Activated naive CD8-positive, alpha-beta T cell treated with anti-CD3 and anti-CD28 coated beads, Interleukin-2, amount 50 U/mL, for 24 hours (primary cell): ENCODE results near the gene SLAMF1.
"Not testable (repeated sequence)": the region's sequence is repeated elsewhere in the genome, so short reads cannot be mapped to it uniquely, and the experiment has no call there.

Experiments used
- ATAC-seq: fragments of 150-1000 bp; cut with Tn5 transposase; one replicate; pipeline ENCODE4 v1.10.0; 2021
- DNase-seq: peaks from one replicate; pipeline ENCODE4 v3.0.0; 2021
- H3K27ac Mint-ChIP-seq: one replicate; pipeline ENCODE4 v1.8.0; 2021; ENCODE audit warnings: mild to moderate bottlenecking, mixed read lengths
- H3K27me3 Mint-ChIP-seq: one replicate; pipeline ENCODE4 v1.8.0; 2021; ENCODE audit warnings: mixed read lengths
- H3K36me3 Mint-ChIP-seq: one replicate; pipeline ENCODE4 v1.8.0; 2021; ENCODE audit warnings: low read depth, mixed read lengths
- H3K4me1 Mint-ChIP-seq: one replicate; pipeline ENCODE4 v1.8.0; 2021; ENCODE audit warnings: mixed read lengths
- H3K4me3 Mint-ChIP-seq: one replicate; pipeline ENCODE4 v1.8.0; 2021; ENCODE audit warnings: mild to moderate bottlenecking, moderate library complexity, mixed read lengths
- H3K9me3 Mint-ChIP-seq: one replicate; pipeline ENCODE4 v1.8.0; 2021; ENCODE audit warnings: mixed read lengths

Gene SLAMF1

DNA sequence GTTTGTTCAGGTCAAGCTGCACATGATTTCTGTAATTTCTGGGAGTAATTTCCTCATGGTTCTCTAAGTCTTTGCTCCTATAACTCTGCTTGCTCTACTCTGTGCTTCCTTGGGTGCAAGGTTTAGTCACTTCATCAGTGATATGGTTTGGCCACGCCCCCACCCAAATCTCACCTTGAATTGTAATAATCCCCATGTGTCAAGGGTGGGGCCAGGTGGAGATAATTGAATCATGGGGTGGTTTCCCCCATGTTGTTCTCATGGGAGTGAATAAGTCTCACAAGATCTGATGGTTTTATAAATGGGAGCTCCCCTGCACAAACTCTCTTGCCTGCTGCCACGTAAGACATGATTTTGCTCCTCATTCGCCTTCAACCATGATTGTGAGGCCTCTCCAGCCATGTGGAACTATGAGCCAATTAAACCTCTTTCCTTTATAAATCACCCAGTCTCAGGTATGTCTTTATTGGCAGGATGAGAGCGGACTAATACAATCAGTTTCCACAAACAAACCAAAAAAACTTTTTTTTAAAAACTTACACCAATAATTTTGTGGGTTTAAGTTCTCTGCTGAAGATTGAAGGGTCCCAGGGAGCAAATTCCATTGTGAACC lies 19.1 kb downstream of the SLAMF1 start:
- Mint-ChIP-seq H3K4me1 (peaks cover 98% of the 10 kb centered on the region), H3K4me3 (peak overlapping the region; percentile 66), H3K27ac (peak overlapping the region; percentile 99), H3K36me3 (peaks cover 85% of the 10 kb centered on the region)
- ATAC-seq (peak; percentile 6), DNase-seq (peak; percentile 70)
- H3K27me3 Mint-ChIP-seq, H3K9me3 Mint-ChIP-seq: not testable (repeated sequence)

DNA sequence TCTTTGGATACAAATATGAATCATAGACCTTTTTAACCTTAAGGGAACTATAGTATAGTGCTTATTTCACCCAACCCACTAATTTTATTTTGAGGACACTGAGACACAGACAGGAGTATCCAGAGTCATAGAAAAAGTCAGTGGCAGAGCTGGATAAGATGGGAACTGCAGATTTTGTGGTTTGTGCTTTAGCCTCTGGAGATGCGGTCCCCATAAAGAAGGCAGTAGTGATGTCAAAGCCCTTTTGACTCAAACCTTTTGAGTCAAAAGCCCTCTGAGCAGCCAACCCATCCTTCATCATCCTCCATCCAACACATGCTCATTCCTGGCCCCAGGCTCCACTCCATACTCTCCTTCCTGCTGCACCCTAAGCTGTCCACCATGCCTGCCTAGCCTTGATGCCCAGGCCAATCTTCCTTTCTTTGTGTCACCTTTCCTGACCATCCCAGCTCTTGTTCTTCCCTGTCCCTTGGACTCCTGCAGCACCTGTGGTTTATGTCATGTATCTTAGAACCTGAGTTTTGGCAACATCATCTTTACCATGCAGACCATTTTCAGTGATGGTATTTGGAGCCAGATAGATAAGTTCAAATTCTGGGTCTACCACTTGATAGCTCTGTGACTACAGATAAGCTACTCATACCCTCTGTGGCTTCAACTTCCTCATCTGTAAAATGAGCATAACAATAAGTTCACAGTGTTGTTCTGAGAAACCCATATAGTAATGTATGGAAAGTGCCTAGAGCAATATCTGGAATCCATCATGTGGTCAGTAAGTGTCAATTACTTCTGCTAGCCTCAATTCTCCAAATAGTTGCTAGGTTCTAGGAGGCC lies 20.1 kb downstream of the SLAMF1 start:
- peaks cover 100% of the 10 kb centered on the region for H3K4me1 Mint-ChIP-seq
- H3K4me3 Mint-ChIP-seq = peak overlapping the region; percentile 75
- ATAC-seq = peak; percentile 44
- H3K27ac Mint-ChIP-seq = peak overlapping the region; percentile 99
- no peak for DNase-seq
- H3K27me3 Mint-ChIP-seq = no peaks in the 10 kb centered on the region
- peaks cover 87% of the 10 kb centered on the region for H3K36me3 Mint-ChIP-seq
- H3K9me3 Mint-ChIP-seq = no peaks in the 10 kb centered on the region

DNA sequence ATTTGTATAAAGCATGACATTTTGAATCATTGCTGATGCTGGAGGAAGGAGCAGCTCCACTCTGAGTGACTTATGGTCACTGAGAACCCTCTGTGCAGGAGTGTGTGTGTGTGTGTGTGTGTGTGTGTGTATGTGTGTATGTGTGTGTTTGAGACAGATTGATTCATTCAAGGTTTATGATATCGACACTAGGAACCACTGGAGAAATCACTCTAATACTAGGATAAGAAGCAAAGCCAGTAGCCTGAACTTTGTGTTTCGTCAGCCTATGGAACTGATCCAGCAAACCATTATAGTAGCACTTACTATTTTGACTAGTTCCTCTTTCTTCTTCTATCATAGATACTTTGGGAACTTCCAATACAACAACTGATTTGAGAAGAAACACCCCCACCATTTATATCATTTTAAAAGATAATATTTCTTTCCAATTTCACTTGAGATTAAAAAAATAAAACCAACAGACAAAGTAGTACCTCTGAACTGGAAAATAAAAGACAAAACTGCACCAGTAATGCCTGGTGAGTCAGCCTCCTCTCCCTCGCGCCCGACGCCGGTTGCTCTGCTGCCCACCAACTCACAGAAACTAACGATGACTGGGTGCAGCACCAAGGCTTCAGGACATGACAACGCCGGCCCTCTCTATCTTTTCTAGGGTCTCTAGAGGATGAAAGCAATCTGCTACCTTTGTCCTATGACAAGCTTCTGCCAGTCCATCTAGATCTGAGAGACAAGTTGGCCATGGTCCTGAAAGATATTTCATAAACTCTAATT lies 20.9 kb downstream of the SLAMF1 start:
- Mint-ChIP-seq H3K4me3 (peak overlapping the region; percentile 75), H3K9me3 (no peaks in the 10 kb centered on the region), H3K36me3 (peaks cover 86% of the 10 kb centered on the region), H3K4me1 (peaks cover 100% of the 10 kb centered on the region), H3K27ac (peak overlapping the region; percentile 99), H3K27me3 (no peaks in the 10 kb centered on the region)
- peak; percentile 73 for DNase-seq
- peak; percentile 43 for ATAC-seq

DNA sequence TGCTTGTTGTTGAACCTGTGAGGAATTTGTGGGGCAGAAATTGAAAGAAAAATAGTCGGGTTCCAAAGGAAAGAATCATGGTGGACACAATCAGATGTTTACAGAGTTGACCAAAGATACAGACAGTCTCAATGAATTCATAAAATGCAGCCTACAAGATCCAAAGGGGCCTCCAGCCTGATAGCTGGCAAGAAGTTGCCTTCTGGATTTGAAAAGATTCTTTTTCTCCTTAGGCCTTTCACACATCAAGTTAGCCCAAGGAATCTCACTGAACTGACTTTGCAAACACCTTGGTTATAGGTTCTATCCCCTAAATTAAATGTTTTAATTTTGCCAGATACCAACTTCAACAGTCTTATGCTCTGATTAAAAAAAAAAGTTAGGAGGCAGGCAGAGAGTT lies 21.5 kb downstream of the SLAMF1 start:
- ATAC-seq (no peak), DNase-seq (no peak)
- Mint-ChIP-seq H3K9me3 (no peaks in the 10 kb centered on the region), H3K27ac (peak overlapping the region; percentile 99), H3K4me3 (peak overlapping the region; percentile 75), H3K4me1 (peaks cover 96% of the 10 kb centered on the region), H3K27me3 (no peaks in the 10 kb centered on the region), H3K36me3 (peaks cover 82% of the 10 kb centered on the region)

DNA sequence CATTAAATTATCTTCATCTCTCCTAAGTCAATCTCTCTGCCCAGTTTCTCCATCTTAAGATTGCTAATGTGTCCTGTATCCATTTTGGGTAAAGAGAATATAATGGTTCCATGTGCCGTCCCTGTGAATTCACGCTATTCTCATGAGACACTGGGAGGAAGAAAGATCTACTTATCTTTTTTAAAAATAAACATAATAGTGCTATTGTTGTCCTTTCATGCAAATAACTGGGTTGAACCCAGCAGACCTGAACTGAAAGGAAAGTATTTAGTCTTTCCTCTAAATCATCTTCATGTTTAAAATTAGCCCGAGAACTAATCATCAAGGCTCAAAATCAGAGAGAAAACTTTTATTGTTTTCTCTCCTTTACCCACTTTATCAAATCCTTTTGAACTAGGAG lies 22.4 kb downstream of the SLAMF1 start:
- H3K27ac Mint-ChIP-seq = peak overlapping the region; percentile 99
- H3K36me3 Mint-ChIP-seq = peaks cover 85% of the 10 kb centered on the region
- DNase-seq (no peak), ATAC-seq (no peak)
- peak overlapping the region; percentile 75 for H3K4me3 Mint-ChIP-seq
- H3K4me1 Mint-ChIP-seq = peaks cover 94% of the 10 kb centered on the region
- no peaks in the 10 kb centered on the region for H3K9me3 Mint-ChIP-seq
- H3K27me3 Mint-ChIP-seq = no peaks in the 10 kb centered on the region

GRCh38 chr1:160623862-160624261 lies 23.0 kb downstream of the SLAMF1 start:
- DNase-seq = no peak
- H3K27ac Mint-ChIP-seq = peak overlapping the region; percentile 99
- no peaks in the 10 kb centered on the region for H3K27me3 Mint-ChIP-seq
- H3K36me3 Mint-ChIP-seq = peaks cover 87% of the 10 kb centered on the region
- peaks cover 94% of the 10 kb centered on the region for H3K4me1 Mint-ChIP-seq
- no peaks in the 10 kb centered on the region for H3K9me3 Mint-ChIP-seq
- ATAC-seq = peak; percentile 26
- H3K4me3 Mint-ChIP-seq = peak overlapping the region; percentile 75

DNA sequence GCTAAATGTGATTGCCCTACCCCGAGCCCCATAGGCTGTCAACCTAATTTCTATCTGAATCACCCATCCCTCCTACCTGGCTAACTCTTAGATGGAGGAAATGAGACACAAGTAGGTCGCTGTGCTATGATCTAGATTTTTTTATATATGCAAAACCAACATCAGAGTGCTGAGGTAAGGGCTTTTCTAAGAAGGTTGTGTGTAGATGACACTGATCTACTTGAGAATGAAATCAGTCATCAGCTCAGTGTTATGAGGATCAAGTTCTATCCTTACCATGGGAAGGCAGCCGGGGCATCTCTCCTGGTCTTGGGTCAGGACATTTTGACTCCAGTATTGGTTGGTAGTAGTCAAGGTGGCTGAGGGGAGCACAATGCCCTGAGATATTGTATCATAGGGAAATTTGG lies 23.6 kb downstream of the SLAMF1 start:
- Mint-ChIP-seq H3K9me3 (no peaks in the 10 kb centered on the region), H3K4me3 (peak overlapping the region; percentile 75), H3K27me3 (no peaks in the 10 kb centered on the region), H3K27ac (peak overlapping the region; percentile 99), H3K4me1 (peaks cover 92% of the 10 kb centered on the region), H3K36me3 (peaks cover 85% of the 10 kb centered on the region)
- no peak for DNase-seq
- ATAC-seq = peak; percentile 80

DNA sequence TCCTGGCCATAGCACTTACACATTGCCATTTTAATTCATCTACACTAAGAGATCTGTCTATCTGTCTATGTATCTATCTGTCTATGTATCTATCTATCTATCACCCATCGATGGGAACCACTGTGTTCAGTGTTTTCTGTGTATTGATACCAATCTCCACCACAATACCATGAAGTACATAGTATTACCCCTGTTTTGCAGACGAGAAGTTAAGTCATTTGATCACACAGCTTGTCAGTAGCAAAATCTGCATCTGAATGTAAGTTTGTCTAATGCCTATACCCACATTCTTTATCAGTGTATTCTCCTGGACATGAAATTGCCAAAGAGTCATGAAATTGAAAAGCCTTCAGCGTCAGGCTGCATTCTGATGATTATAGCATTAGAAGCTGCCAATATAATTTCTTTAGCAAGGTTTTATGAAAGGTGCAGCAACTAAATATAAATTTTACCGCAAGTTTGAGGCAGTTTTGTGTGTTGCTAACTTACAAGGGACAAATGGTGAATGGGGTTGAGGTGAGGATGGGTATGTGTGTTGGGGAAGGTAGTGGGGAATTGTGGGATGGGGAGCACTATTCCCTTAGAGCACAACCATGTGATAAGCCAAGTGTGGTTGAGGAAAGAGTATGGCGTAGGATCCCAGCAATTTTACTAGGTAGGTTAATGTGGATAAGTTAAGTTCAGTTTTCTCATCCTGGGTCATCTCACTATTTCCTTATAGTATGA lies 24.2 kb downstream of the SLAMF1 start:
- ATAC-seq (no peak), DNase-seq (no peak)
- peak overlapping the region; percentile 99 for H3K27ac Mint-ChIP-seq
- H3K27me3 Mint-ChIP-seq = no peaks in the 10 kb centered on the region
- peak overlapping the region; percentile 75 for H3K4me3 Mint-ChIP-seq
- H3K4me1 Mint-ChIP-seq = peaks cover 90% of the 10 kb centered on the region
- H3K36me3 Mint-ChIP-seq = peaks cover 84% of the 10 kb centered on the region
- no peaks in the 10 kb centered on the region for H3K9me3 Mint-ChIP-seq

DNA sequence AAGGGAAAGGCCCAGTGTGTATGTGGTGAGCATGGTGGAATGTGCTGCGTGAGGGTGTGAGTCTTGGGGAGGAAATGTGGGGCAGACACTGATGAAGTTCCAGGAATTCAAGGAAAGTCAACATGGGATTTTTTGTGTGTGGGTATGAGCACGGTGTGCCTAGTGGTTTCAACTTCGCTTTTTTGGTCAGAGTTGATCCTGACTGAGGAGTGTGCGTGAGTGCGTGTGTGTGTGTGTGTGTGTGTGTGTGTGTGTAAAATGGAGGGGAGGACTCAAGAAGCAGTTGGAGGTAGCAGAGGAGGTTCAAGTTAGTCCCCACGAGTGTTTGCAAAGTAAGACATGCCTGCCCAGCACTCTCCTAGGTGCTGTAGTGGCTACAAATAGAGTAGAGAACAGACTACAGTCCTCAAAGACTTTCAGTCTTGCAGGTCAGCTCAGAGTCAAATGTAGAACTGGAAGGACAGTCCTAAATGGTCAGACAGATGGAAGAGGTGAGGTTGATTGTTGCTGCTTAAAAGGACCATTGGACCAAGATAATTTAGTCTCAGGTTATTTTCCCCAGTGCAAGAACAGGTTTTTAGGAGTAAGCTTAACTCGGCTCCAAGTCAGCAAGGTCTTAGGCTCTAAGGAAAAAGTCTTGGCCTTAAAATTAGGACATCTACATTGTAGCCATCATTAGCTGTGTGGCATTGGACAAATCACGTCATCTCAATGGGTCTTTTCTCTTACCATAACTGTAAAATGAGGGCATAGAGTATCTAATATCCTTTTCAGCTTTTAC lies 25.0 kb downstream of the SLAMF1 start:
- Mint-ChIP-seq H3K36me3 (peaks cover 84% of the 10 kb centered on the region), H3K4me1 (peaks cover 84% of the 10 kb centered on the region), H3K27me3 (no peaks in the 10 kb centered on the region), H3K9me3 (no peaks in the 10 kb centered on the region), H3K27ac (peak overlapping the region; percentile 99), H3K4me3 (peak overlapping the region; percentile 54)
- DNase-seq (no peak), ATAC-seq (no peak)

- Mint-ChIP-seq H3K9me3 (no peaks in the 10 kb centered on the region), H3K27ac (peak overlapping the region; percentile 99), H3K27me3 (no peaks in the 10 kb centered on the region), H3K36me3 (peaks cover 87% of the 10 kb centered on the region), H3K4me3 (peak overlapping the region; percentile 54), H3K4me1 (peaks cover 77% of the 10 kb centered on the region)
- ATAC-seq (no peak), DNase-seq (no peak)
Measured at GRCh38 chr1:160620942-160621632, 25.8 kb downstream of the SLAMF1 start.

DNA sequence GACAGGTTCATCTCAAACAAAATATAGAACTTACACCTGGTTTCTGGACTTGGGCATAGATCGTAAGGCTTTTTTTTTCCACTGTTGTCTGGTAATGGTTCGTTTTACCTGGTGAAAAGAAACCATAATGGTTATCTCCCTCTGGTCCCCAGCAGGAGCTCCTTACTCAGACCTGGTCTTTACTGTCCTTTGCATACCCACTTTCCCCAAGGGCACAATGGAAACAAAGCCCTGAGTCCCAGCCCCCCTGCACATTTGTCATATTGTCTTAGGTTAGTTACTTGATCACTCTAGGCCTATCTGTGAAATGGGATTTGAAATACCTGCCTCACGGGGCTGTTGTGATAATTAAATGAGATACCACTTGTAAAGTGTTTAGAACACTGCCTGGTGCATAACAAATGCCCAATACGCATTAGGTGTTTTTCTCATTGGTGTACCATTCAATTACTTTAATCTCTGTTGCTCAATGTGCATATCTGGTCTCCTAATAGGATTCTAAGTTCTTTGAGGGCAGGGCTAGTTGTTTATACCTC lies 27.0 kb downstream of the SLAMF1 start:
- ATAC-seq (no peak), DNase-seq (no peak)
- peak overlapping the region; percentile 47 for H3K27ac Mint-ChIP-seq
- peaks cover 85% of the 10 kb centered on the region for H3K36me3 Mint-ChIP-seq
- H3K4me1 Mint-ChIP-seq = peaks cover 66% of the 10 kb centered on the region
- H3K4me3 Mint-ChIP-seq = no peak overlapping the region
- no peaks in the 10 kb centered on the region for H3K27me3 Mint-ChIP-seq
- H3K9me3 Mint-ChIP-seq = no peaks in the 10 kb centered on the region

DNA sequence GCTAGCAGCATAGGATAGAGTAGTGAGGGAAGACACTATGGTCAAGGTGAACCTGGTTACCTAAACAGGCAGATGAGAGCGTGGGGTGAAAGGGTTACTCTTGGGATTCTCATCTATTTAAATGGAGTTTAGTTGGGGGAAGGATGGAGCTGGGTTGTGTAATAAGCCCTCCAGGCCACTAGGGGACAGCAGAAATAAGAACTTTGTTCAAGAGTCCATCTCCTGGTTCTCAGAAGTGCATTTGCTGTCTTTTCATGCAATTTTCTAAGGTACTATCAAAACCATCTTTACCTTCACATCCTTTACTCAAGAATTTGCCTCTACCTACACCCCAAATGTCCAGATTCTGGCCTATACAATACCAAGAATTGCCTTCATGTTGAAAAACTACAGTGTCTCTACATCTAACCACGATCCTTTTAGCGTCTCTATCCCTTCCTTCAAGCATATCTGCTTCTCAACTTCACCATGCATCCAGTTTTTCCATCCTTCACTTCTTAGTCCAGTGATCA lies 28.0 kb downstream of the SLAMF1 start:
- H3K36me3 Mint-ChIP-seq = peaks cover 83% of the 10 kb centered on the region
- DNase-seq = peak; percentile 60

DNA sequence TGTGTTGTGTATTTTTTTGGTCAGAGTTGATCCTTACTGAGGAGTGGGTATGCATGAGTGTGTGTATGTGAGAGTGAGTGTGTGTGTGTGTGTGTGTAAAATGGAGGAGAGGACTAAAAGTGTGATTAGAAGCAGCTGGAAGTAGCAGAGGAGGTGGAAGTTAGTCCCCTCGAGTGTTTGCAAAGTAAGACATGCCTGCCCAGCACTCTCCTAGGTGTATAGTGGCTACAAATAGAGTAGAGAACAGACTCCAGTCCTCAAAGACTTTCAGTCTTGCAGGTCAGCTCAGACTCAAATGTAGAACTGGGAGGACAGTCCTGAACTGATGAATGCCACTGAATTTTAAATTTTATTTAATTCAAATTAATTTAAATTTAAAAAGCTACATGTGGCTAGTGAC lies 28.5 kb downstream of the SLAMF1 start:
- ATAC-seq (no peak), DNase-seq (no peak)
- Mint-ChIP-seq H3K36me3 (peaks cover 83% of the 10 kb centered on the region), H3K4me1 (peaks cover 59% of the 10 kb centered on the region), H3K9me3 (no peaks in the 10 kb centered on the region), H3K4me3 (no peak overlapping the region), H3K27me3 (no peaks in the 10 kb centered on the region), H3K27ac (peak overlapping the region; percentile 11)

More for the DNA sequence above, 28.0 kb downstream of the SLAMF1 start:
- Mint-ChIP-seq H3K27me3 (no peaks in the 10 kb centered on the region), H3K4me1 (peaks cover 62% of the 10 kb centered on the region), H3K9me3 (no peaks in the 10 kb centered on the region), H3K27ac (peak overlapping the region; percentile 30), H3K4me3 (no peak overlapping the region)
- ATAC-seq = no peak
